Measurements from ENCODE around the gene AGAP1.

The AGAP1 gene

DNA sequence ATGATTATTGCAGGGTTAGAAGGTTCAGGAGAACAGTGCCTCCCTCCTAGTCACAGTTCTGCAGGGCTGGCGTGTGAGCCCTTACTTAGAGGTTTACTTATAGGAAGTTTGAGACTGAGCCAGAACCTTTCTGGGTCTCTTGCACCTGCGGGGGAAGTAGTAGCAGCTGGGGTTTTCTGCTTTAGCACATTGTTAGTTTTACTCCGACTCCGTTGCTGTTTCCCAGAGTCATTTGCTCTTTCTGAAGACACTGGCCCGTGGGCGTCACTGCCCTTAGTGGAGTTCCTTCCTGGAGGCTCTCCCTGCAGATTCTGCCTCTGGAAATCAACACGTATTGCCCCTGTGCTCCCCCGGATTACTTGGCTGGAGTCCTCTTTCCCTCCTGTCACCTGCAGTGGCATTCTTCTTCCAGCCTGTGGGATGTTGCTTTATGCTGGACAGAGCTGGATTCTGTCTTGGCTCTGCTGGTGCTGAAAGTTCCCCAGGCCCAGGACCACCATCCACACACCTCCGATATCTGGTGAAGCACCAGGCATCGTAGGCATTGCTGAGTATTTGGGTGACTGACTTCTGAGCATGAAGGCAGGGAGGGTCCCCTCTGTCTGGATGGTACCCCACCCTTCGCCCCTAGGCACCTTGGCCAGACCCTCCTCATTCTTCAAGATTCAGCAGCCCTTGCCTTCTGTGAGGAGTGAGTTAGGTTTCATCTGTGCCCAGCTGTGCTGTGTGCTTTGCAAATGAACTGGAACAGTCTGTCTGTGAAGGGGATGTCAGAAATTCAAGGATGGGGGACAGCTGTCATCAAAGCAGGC lies 51.7 kb downstream of the AGAP1 start:
- H3K4me3 ChIP-seq (ENCODE audit: low read depth in 1 of 2, low read length in 2 of 2), result no peak overlapping the region
- H3K36me3 ChIP-seq (ENCODE audit: control insufficient read depth in 1 of 2, insufficient read depth in 2 of 2, low read length in 2 of 2), result no peaks in the 10 kb centered on the region
- H3K27ac ChIP-seq (ENCODE audit: low read depth, low read length), result no peak overlapping the region
- no peaks in the 10 kb centered on the region for H3K9me3 ChIP-seq (ENCODE audit: control insufficient read depth in 1 of 2, low read length in 2 of 2)
- H3K4me1 ChIP-seq (ENCODE audit: control insufficient read depth in 1 of 2, insufficient read depth in 2 of 2, low read length in 2 of 2), result peaks cover 31 to 37% of the 10 kb centered on the region in 2 donors
- no peak overlapping the region for H3K9ac ChIP-seq (ENCODE audit: low read depth in 1 of 2, low read length in 2 of 2)
- H3K27me3 ChIP-seq (ENCODE audit: control insufficient read depth in 1 of 2, insufficient read depth in 2 of 2, low read length in 2 of 2), result no peaks in the 10 kb centered on the region

DNA sequence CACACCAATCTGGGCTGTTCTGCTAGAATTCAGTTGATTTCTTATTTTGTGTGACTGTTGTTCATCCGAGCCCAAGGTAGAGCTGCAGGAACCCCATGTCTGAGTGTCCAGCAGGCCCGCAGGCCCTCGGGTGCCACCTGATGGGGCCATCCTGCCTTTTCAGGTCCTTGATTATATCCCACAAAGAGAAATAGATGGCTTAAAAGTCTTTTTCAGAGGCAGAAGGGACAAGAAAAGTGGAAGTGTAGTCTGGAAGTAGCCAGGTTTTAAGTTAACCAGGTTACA lies 52.2 kb downstream of the AGAP1 start:
- Histone ChIP-seq H3K27me3 (ENCODE audit: control insufficient read depth in 1 of 2, insufficient read depth in 2 of 2, low read length in 2 of 2) (no peaks in the 10 kb centered on the region), H3K4me3 (ENCODE audit: low read depth in 1 of 2, low read length in 2 of 2) (no peak overlapping the region), H3K4me1 (ENCODE audit: control insufficient read depth in 1 of 2, insufficient read depth in 2 of 2, low read length in 2 of 2) (peaks cover 28 to 35% of the 10 kb centered on the region in 2 donors), H3K36me3 (ENCODE audit: control insufficient read depth in 1 of 2, insufficient read depth in 2 of 2, low read length in 2 of 2) (no peaks in the 10 kb centered on the region), H3K9ac (ENCODE audit: low read depth in 1 of 2, low read length in 2 of 2) (no peak overlapping the region), H3K9me3 (ENCODE audit: control insufficient read depth in 1 of 2, low read length in 2 of 2) (no peaks in the 10 kb centered on the region), H3K27ac (ENCODE audit: low read depth, low read length) (no peak overlapping the region)

DNA sequence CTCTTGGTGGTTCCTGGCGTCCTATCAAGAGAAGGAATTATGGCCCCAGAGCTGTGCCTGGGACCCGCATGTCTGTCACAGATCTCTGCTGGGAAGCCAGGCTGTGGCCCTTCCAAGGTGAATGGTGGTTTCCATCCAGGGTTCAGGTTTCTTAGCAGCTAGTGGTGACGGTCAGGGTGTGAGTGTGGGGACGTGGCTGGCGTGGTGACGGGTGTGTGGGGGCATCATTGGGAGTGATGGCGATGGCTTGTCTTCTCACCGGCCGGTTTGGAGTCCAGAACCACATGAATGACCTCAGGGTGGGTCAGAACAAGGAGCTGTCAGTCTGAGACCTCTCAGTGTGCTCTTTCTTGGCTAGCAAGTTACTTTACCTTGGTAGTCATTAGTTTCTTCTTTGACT lies 52.6 kb downstream of the AGAP1 start:
- H3K36me3 ChIP-seq (ENCODE audit: control insufficient read depth in 1 of 2, insufficient read depth in 2 of 2, low read length in 2 of 2), result no peaks in the 10 kb centered on the region
- H3K4me1 ChIP-seq (ENCODE audit: control insufficient read depth in 1 of 2, insufficient read depth in 2 of 2, low read length in 2 of 2), result peaks cover 30 to 38% of the 10 kb centered on the region in 2 donors
- no peaks in the 10 kb centered on the region for H3K27me3 ChIP-seq (ENCODE audit: control insufficient read depth in 1 of 2, insufficient read depth in 2 of 2, low read length in 2 of 2)
- no peaks in the 10 kb centered on the region for H3K9me3 ChIP-seq (ENCODE audit: control insufficient read depth in 1 of 2, low read length in 2 of 2)
- no peak overlapping the region for H3K4me3 ChIP-seq (ENCODE audit: low read depth in 1 of 2, low read length in 2 of 2)
- no peak overlapping the region for H3K27ac ChIP-seq (ENCODE audit: low read depth, low read length)
- no peak overlapping the region for H3K9ac ChIP-seq (ENCODE audit: low read depth in 1 of 2, low read length in 2 of 2)

DNA sequence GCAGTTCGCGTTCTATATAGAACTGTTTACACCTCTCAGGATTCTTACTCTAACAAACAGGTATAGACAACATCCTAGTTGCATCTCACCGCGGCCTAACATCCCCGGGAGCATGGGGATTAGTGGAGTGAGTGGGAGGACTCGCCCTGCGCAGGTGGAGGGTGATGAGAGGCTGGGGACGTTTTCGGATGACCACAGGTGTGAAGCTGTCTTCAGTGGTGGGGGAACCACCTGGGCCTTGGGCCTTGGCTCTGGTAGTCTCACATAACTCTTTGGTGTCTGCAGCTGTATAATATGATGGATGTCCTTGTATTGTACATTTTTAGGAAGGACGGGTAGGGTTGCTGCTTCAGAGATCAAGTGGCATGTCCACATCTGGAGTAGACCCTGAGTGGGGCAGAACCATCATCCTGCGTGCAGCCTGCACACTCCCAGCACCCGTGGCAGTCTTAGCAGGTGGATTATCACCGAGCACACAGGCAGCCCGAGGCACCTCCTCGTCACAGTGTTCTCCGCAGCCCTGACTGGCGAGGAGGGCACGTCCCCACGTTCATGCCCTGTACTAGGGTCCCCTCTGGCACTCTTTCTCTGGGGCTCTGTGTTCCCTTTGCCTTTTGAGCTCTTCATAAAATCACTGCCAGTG lies 56.0 kb downstream of the AGAP1 start:
- H3K27me3 ChIP-seq (ENCODE audit: control insufficient read depth in 1 of 2, insufficient read depth in 2 of 2, low read length in 2 of 2), result no peaks in the 10 kb centered on the region
- H3K4me1 ChIP-seq (ENCODE audit: control insufficient read depth in 1 of 2, insufficient read depth in 2 of 2, low read length in 2 of 2), result peaks cover 30 to 36% of the 10 kb centered on the region in 2 donors
- no peaks in the 10 kb centered on the region for H3K9me3 ChIP-seq (ENCODE audit: control insufficient read depth in 1 of 2, low read length in 2 of 2)
- H3K4me3 ChIP-seq (ENCODE audit: low read depth in 1 of 2, low read length in 2 of 2), result no peak overlapping the region
- H3K27ac ChIP-seq (ENCODE audit: low read depth, low read length), result no peak overlapping the region
- H3K36me3 ChIP-seq (ENCODE audit: control insufficient read depth in 1 of 2, insufficient read depth in 2 of 2, low read length in 2 of 2), result no peaks in the 10 kb centered on the region
- no peak overlapping the region for H3K9ac ChIP-seq (ENCODE audit: low read depth in 1 of 2, low read length in 2 of 2)

DNA sequence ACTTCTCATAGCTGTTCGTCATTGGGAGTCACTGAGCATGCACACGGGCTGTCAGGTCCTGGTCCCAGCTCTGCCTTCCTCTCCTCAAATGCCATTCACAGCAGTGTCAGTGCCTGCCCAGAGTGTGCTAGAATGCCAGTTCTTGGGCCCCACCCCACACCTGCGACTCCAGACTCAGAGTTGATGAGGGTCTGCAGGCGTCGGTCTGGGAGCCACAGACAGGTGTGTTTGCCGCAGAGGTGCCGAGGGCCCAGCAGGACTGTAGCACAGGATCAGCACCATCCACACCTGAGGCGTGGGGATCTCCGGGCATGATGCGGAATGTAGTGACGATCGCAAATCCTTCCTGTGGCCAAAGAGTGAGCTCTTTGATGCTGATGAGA lies 56.5 kb downstream of the AGAP1 start:
- peaks cover 25 to 34% of the 10 kb centered on the region in 2 donors for H3K4me1 ChIP-seq (ENCODE audit: control insufficient read depth in 1 of 2, insufficient read depth in 2 of 2, low read length in 2 of 2)
- H3K27me3 ChIP-seq (ENCODE audit: control insufficient read depth in 1 of 2, insufficient read depth in 2 of 2, low read length in 2 of 2), result no peaks in the 10 kb centered on the region
- H3K4me3 ChIP-seq (ENCODE audit: low read depth in 1 of 2, low read length in 2 of 2), result no peak overlapping the region
- H3K9ac ChIP-seq (ENCODE audit: low read depth in 1 of 2, low read length in 2 of 2), result no peak overlapping the region
- H3K36me3 ChIP-seq (ENCODE audit: control insufficient read depth in 1 of 2, insufficient read depth in 2 of 2, low read length in 2 of 2), result no peaks in the 10 kb centered on the region
- H3K27ac ChIP-seq (ENCODE audit: low read depth, low read length), result no peak overlapping the region
- no peaks in the 10 kb centered on the region for H3K9me3 ChIP-seq (ENCODE audit: control insufficient read depth in 1 of 2, low read length in 2 of 2)

DNA sequence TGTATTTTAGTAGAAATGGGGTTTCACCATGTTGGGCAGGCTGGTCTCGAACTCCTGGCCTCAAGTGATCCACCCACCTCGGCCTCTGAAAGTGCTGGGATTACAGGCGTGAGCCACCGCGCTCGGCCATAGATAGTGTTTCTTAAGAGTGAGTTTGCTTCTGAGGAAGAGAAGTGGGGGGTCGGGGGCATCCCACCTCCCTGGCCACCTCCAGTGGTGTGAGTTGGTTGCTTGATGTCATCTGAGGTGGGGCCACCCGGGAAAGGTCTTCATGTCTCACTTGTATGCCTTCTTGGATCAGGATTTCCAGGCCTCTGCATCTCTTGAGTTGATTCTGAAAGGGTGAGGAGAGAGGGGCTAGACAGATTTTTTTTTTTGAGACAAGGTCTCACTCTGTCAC lies 57.1 kb downstream of the AGAP1 start:
- no peaks in the 10 kb centered on the region for H3K36me3 ChIP-seq (ENCODE audit: control insufficient read depth in 1 of 2, insufficient read depth in 2 of 2, low read length in 2 of 2)
- H3K4me1 ChIP-seq (ENCODE audit: control insufficient read depth in 1 of 2, insufficient read depth in 2 of 2, low read length in 2 of 2), result peaks cover 21 to 30% of the 10 kb centered on the region in 2 donors
- no peaks in the 10 kb centered on the region for H3K9me3 ChIP-seq (ENCODE audit: control insufficient read depth in 1 of 2, low read length in 2 of 2)
- no peak overlapping the region for H3K4me3 ChIP-seq (ENCODE audit: low read depth in 1 of 2, low read length in 2 of 2)
- no peaks in the 10 kb centered on the region for H3K27me3 ChIP-seq (ENCODE audit: control insufficient read depth in 1 of 2, insufficient read depth in 2 of 2, low read length in 2 of 2)
- no peak overlapping the region for H3K9ac ChIP-seq (ENCODE audit: low read depth in 1 of 2, low read length in 2 of 2)
- no peak overlapping the region for H3K27ac ChIP-seq (ENCODE audit: low read depth, low read length)

DNA sequence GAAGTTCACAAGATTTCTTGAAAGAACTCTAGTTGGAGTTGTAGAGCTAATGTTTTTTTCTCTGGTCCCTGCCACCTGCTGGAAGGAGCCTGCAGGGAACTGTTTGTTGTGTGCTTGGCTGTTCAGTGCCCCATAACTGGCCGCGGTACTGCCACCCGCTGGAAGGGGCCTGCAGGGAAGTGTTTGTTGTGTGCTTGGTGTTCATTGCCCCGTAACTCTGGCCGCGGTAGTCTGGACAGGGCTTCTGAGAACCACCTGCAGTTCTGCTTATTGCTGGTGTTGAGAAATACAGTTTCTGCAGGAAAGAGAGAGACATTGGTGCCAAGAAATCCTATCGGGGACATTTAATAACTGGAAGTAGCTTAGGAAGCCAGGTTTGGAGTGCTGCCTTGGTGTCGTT lies 58.1 kb downstream of the AGAP1 start:
- no peaks in the 10 kb centered on the region for H3K36me3 ChIP-seq (ENCODE audit: control insufficient read depth in 1 of 2, insufficient read depth in 2 of 2, low read length in 2 of 2)
- H3K4me1 ChIP-seq (ENCODE audit: control insufficient read depth in 1 of 2, insufficient read depth in 2 of 2, low read length in 2 of 2), result peaks cover 21 to 29% of the 10 kb centered on the region in 2 donors
- H3K27ac ChIP-seq (ENCODE audit: low read depth, low read length), result no peak overlapping the region
- H3K27me3 ChIP-seq (ENCODE audit: control insufficient read depth in 1 of 2, insufficient read depth in 2 of 2, low read length in 2 of 2), result no peaks in the 10 kb centered on the region
- H3K4me3 ChIP-seq (ENCODE audit: low read depth in 1 of 2, low read length in 2 of 2), result no peak overlapping the region
- H3K9me3 ChIP-seq (ENCODE audit: control insufficient read depth in 1 of 2, low read length in 2 of 2), result no peaks in the 10 kb centered on the region
- H3K9ac ChIP-seq (ENCODE audit: low read depth in 1 of 2, low read length in 2 of 2), result no peak overlapping the region

DNA sequence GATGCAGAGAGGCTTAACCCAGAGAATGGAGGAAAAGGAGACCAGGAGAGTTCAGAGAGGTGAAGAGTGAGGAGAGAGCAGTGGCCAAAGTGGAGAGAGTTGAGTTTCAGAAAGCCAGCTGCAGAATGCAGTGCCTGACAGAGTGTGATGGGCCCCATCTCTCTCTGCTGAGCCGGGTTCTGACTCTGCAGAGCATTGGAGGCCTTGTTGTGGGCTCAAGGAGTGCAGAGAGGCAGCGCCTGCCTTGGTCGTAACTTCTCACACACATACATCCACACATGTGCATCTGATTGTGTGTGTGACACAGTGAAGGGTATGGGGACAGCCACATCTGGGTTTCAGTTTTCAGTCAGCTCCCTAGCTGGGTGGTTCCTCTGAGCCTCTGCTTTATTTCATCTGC lies 58.8 kb downstream of the AGAP1 start:
- no peak overlapping the region for H3K4me3 ChIP-seq (ENCODE audit: low read depth in 1 of 2, low read length in 2 of 2)
- H3K9me3 ChIP-seq (ENCODE audit: control insufficient read depth in 1 of 2, low read length in 2 of 2), result no peaks in the 10 kb centered on the region
- H3K27me3 ChIP-seq (ENCODE audit: control insufficient read depth in 1 of 2, insufficient read depth in 2 of 2, low read length in 2 of 2), result no peaks in the 10 kb centered on the region
- no peak overlapping the region for H3K9ac ChIP-seq (ENCODE audit: low read depth in 1 of 2, low read length in 2 of 2)
- peaks cover 21 to 29% of the 10 kb centered on the region in 2 donors for H3K4me1 ChIP-seq (ENCODE audit: control insufficient read depth in 1 of 2, insufficient read depth in 2 of 2, low read length in 2 of 2)
- H3K36me3 ChIP-seq (ENCODE audit: control insufficient read depth in 1 of 2, insufficient read depth in 2 of 2, low read length in 2 of 2), result no peaks in the 10 kb centered on the region
- no peak overlapping the region for H3K27ac ChIP-seq (ENCODE audit: low read depth, low read length)

DNA sequence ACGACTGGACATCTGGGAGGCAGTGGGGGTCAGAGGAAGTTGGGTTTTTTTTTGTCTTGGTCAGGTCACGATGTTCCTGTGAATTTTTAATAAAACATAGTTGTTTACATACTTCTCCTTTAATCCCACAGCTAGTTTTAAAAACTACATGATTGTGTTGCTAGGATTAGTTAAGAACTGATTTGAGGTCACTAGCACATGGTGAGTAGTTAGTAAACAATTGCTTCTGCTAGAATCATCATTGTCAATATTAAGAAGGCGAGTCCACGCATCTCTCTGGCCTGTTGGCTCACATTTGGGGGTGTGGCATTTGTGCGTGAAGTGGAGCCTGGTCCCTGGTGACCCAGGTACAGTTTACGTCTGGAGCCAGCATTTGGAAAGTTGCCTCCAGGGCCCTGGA lies 59.4 kb downstream of the AGAP1 start:
- Histone ChIP-seq H3K9ac (ENCODE audit: low read depth in 1 of 2, low read length in 2 of 2) (no peak overlapping the region), H3K4me1 (ENCODE audit: control insufficient read depth in 1 of 2, insufficient read depth in 2 of 2, low read length in 2 of 2) (peaks cover 21 to 29% of the 10 kb centered on the region in 2 donors), H3K27ac (ENCODE audit: low read depth, low read length) (no peak overlapping the region), H3K9me3 (ENCODE audit: control insufficient read depth in 1 of 2, low read length in 2 of 2) (no peaks in the 10 kb centered on the region), H3K4me3 (ENCODE audit: low read depth in 1 of 2, low read length in 2 of 2) (no peak overlapping the region), H3K27me3 (ENCODE audit: control insufficient read depth in 1 of 2, insufficient read depth in 2 of 2, low read length in 2 of 2) (no peaks in the 10 kb centered on the region), H3K36me3 (ENCODE audit: control insufficient read depth in 1 of 2, insufficient read depth in 2 of 2, low read length in 2 of 2) (no peaks in the 10 kb centered on the region)

DNA sequence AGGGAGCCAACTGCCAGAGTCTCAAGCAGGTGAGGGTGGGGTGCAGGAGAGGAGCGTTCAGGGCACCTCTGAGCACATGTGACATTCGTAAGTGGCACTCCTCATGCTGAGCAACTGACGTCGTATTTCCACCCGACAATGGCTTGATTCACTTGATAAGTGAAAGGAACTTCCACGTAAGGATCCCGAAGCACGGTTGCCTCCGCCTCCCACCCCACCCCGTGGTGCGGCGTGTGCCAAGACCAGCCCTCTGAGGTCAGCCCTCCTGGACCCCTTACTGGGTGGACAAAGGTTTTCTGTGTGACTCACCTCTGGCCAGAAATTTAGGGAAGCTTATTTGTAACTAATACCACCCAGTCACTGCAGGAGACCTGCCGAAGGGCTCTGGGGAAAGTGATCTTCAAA lies 59.9 kb downstream of the AGAP1 start:
- Histone ChIP-seq H3K36me3 (ENCODE audit: control insufficient read depth in 1 of 2, insufficient read depth in 2 of 2, low read length in 2 of 2) (no peaks in the 10 kb centered on the region), H3K4me3 (ENCODE audit: low read depth in 1 of 2, low read length in 2 of 2) (no peak overlapping the region), H3K9ac (ENCODE audit: low read depth in 1 of 2, low read length in 2 of 2) (no peak overlapping the region), H3K9me3 (ENCODE audit: control insufficient read depth in 1 of 2, low read length in 2 of 2) (no peaks in the 10 kb centered on the region), H3K27ac (ENCODE audit: low read depth, low read length) (no peak overlapping the region), H3K4me1 (ENCODE audit: control insufficient read depth in 1 of 2, insufficient read depth in 2 of 2, low read length in 2 of 2) (peaks cover 21 to 29% of the 10 kb centered on the region in 2 donors), H3K27me3 (ENCODE audit: control insufficient read depth in 1 of 2, insufficient read depth in 2 of 2, low read length in 2 of 2) (no peaks in the 10 kb centered on the region)

Measured in duodenal mucosa (tissue), 2 donors.